ENCODE data around the gene MRPL52. TPM values are rescaled to one million over a fixed set of nuclear protein-coding genes. Genes with fewer than 3 reads are reported as not detected.

MRPL52 gene
- total and polyA plus RNA-seq, 2 of the 13 experiments (the other 11 are each of a cell fraction or from before 2014, with no cell fraction given): 118 to 329 TPM

DNA sequence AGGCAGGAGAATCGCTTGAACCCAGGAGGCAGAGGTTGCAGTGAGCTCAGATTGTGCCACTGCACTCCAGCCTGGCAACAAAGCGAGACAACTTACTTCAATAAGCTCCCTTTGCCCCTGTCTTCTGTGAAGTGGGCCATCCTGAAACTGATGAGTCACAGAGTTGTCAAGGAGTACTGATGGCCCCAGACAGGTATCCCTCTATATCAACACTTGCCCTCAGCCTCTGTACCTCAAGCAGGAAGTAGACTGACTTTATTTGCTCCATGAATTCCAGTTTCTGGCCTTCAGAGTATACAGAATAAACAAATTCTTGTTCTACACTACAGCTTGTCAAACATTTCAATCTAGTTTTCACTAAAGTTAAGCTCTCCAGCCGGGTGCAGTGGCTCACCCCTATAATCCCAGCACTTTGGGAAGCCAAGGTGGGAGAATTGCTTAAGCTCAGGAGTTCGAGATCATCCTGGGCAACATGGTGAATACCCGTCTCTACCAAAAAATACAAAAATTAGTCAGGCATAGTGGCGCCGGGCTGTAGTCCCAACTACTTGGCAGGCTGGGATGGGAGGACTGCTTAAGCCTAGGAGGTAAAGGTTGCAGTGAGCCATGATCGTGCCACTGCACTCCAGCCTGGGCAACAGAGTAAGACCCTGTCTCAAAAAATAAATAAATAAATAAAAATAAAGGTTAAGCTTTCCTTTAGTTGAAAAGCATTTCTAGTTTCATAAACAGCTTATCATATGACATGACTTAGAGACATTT lies 25.5 kb downstream of the MRPL52 start (continued):
- no peak for TF ChIP-seq PTBP1 (IDR thresholded peaks at IDR 0.05; ENCODE audit: low read depth, low read length, poor library complexity, severe bottlenecking)
- no peak for TF ChIP-seq ZNF713 (CRISPR knock-in tag; IDR thresholded peaks at IDR 0.05)
- no peak for TF ChIP-seq ZNF180 (CRISPR knock-in tag; IDR thresholded peaks at IDR 0.05; ENCODE audit: borderline replicate concordance, low read depth)
- no peak for TF ChIP-seq SOX6 (IDR thresholded peaks at IDR 0.05)
- TF ChIP-seq SOX6 (CRISPR knock-in tag; IDR thresholded peaks at IDR 0.05): peak; percentile 48
- TF ChIP-seq, protein P1, sequence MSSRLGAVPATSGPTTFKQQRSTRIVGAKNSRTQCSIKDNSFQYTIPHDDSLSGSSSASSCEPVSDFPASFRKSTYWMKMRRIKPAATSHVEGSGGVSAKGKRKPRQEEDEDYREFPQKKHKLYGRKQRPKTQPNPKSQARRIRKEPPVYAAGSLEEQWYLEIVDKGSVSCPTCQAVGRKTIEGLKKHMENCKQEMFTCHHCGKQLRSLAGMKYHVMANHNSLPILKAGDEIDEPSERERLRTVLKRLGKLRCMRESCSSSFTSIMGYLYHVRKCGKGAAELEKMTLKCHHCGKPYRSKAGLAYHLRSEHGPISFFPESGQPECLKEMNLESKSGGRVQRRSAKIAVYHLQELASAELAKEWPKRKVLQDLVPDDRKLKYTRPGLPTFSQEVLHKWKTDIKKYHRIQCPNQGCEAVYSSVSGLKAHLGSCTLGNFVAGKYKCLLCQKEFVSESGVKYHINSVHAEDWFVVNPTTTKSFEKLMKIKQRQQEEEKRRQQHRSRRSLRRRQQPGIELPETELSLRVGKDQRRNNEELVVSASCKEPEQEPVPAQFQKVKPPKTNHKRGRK (CRISPR knock-in tag; IDR thresholded peaks at IDR 0.05): no peak
- TF ChIP-seq PLRG1 (conservative IDR thresholded peaks at IDR 0.05): no peak
- TF ChIP-seq ZNF138 (CRISPR knock-in tag; IDR thresholded peaks at IDR 0.05; ENCODE audit: low read depth): no peak
- TF ChIP-seq ZNF839 (CRISPR knock-in tag; IDR thresholded peaks at IDR 0.05; ENCODE audit: borderline replicate concordance): no peak
- 0 out of 2 replicates have a peak, but pooled peaks have one; percentile 28 for TF ChIP-seq ZNF614 (CRISPR knock-in tag; IDR thresholded peaks at IDR 0.05; ENCODE audit: borderline replicate concordance)
- no peak for TF ChIP-seq HOXD1 (CRISPR knock-in tag; IDR thresholded peaks at IDR 0.05)
- TF ChIP-seq, protein P2, sequence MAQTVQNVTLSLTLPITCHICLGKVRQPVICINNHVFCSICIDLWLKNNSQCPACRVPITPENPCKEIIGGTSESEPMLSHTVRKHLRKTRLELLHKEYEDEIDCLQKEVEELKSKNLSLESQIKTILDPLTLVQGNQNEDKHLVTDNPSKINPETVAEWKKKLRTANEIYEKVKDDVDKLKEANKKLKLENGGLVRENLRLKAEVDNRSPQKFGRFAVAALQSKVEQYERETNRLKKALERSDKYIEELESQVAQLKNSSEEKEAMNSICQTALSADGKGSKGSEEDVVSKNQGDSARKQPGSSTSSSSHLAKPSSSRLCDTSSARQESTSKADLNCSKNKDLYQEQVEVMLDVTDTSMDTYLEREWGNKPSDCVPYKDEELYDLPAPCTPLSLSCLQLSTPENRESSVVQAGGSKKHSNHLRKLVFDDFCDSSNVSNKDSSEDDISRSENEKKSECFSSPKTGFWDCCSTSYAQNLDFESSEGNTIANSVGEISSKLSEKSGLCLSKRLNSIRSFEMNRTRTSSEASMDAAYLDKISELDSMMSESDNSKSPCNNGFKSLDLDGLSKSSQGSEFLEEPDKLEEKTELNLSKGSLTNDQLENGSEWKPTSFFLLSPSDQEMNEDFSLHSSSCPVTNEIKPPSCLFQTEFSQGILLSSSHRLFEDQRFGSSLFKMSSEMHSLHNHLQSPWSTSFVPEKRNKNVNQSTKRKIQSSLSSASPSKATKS (CRISPR knock-in tag; IDR thresholded peaks at IDR 0.05): no peak
- no peak for TF ChIP-seq STAG1 (CRISPR knock-in tag; IDR thresholded peaks at IDR 0.05)
- no peak for TF ChIP-seq IKZF4 (CRISPR knock-in tag; IDR thresholded peaks at IDR 0.05; ENCODE audit: borderline replicate concordance, low read depth, not compliant biosample characterization)
- TF ChIP-seq NFE2L2 (IDR thresholded peaks at IDR 0.05; ENCODE audit: low read length): peak; percentile 90
- TF ChIP-seq, protein P3, sequence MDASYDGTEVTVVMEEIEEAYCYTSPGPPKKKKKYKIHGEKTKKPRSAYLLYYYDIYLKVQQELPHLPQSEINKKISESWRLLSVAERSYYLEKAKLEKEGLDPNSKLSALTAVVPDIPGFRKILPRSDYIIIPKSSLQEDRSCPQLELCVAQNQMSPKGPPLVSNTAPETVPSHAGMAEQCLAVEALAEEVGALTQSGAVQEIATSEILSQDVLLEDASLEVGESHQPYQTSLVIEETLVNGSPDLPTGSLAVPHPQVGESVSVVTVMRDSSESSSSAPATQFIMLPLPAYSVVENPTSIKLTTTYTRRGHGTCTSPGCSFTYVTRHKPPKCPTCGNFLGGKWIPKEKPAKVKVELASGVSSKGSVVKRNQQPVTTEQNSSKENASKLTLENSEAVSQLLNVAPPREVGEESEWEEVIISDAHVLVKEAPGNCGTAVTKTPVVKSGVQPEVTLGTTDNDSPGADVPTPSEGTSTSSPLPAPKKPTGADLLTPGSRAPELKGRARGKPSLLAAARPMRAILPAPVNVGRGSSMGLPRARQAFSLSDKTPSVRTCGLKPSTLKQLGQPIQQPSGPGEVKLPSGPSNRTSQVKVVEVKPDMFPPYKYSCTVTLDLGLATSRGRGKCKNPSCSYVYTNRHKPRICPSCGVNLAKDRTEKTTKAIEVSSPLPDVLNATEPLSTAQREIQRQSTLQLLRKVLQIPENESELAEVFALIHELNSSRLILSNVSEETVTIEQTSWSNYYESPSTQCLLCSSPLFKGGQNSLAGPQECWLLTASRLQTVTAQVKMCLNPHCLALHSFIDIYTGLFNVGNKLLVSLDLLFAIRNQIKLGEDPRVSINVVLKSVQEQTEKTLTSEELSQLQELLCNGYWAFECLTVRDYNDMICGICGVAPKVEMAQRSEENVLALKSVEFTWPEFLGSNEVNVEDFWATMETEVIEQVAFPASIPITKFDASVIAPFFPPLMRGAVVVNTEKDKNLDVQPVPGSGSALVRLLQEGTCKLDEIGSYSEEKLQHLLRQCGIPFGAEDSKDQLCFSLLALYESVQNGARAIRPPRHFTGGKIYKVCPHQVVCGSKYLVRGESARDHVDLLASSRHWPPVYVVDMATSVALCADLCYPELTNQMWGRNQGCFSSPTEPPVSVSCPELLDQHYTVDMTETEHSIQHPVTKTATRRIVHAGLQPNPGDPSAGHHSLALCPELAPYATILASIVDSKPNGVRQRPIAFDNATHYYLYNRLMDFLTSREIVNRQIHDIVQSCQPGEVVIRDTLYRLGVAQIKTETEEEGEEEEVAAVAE (CRISPR knock-in tag; IDR thresholded peaks at IDR 0.05; ENCODE audit: borderline replicate concordance): no peak
- no peak for TF ChIP-seq KAT7 (CRISPR knock-in tag; IDR thresholded peaks at IDR 0.05; ENCODE audit: borderline replicate concordance)
- TF ChIP-seq, protein P4, sequence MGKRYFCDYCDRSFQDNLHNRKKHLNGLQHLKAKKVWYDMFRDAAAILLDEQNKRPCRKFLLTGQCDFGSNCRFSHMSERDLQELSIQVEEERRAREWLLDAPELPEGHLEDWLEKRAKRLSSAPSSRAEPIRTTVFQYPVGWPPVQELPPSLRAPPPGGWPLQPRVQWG (CRISPR knock-in tag; IDR thresholded peaks at IDR 0.05; ENCODE audit: borderline replicate concordance, low read depth): no peak
- no peak for TF ChIP-seq NFYC (CRISPR knock-in tag; IDR thresholded peaks at IDR 0.05)

Measured in HepG2 (cell line).